ENCODE data around the gene EHD4. TPM values are rescaled to one million over a fixed set of nuclear protein-coding genes. Genes with fewer than 3 reads are reported as not detected.

The EHD4 gene
- polyA plus RNA-seq, 1 donor: 39.6 TPM

DNA sequence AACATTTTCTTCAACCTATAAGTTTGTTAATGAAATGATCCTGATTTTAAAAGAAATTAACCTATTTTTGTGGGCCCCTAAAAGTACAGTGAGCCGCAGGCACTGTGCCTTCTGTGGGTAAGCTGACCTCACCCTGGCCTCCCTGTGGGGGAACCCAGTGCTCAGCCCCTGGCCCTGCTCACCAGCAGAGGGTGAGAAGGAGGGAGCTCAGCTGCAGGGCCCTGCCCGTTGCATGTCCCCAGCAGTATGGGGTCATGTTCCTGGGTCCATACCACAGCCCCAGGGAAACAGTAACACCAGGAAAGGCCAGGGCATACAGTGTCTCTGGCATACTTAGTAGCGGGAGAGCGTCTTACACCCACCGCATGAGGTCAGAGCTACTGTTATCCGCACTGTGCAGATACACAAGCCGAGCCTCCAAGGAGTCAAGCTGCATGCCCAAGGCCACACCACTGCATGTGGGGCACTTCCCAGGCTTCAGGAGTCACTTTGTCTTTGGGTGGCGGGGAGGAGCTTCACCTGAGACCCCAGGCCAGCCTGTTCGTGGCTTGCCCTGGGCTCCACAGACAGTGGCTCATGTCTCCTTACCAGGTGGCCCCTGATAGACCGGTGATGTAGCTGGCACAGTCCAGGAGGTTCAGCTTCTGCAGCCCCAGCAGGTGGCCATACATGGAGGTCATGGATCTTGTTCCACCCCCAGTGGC, 22.6 kb upstream of the EHD4 start:
- DNase-seq (ENCODE audit: low read depth): no peak

DNA sequence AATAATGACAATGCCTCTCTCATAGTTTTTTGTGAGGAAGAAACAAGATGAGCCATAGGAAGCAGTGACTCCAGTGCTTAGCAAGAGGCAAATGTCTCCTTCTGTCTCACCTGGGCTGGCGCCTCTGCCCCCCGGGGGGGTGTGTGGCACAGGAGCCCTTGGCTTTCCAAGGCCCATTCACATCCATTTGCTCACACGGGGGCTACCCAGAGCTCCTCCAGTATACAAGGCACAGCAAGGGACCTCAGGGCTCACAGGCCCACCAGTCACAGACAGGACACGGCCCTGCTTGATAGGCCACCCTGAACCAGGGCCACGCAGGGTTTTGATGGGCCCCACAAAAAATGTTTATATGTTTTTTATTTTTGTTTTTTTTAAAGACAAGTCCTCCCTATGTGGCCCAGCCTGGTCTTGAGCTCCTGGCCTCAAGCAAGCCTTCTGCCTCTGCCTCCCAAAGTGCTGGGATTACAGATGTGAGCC, 21.9 kb upstream of the EHD4 start:
- DNase-seq (ENCODE audit: low read depth): no peak

DNA sequence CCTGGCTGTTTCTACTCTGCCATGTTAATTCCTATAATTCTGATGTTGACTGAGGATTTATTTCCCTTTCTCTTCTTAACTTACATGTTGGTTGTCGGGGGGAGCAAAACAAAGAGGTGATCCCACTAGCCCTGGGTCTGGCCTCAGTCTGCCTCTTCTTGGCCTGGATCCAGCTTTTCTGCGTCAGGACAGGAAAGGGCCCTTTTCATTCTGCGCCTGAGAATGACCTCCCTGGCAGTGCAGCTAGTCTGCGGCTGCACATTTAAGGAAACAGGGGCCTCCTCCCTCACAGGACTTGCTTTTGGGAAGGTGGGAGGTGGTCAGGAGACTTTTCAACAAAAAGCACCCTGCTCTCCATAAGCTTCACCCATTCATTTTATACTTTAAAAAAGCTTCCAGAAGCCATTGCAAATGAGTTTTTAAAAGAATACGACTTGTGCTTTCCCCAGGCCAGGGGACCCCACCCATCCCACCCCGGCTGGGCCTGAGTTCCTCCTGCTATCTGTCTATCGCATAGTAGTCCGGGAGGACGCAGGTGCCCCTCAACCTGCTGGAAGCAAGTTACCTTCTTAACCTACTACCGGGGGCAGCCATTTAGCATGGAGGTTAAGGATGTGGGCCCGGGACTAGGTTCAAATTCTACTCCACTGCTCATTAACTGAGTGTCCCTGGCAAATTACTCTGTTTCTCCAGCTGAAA, 21.3 kb upstream of the EHD4 start:
- DNase-seq (ENCODE audit: low read depth): no peak

DNA sequence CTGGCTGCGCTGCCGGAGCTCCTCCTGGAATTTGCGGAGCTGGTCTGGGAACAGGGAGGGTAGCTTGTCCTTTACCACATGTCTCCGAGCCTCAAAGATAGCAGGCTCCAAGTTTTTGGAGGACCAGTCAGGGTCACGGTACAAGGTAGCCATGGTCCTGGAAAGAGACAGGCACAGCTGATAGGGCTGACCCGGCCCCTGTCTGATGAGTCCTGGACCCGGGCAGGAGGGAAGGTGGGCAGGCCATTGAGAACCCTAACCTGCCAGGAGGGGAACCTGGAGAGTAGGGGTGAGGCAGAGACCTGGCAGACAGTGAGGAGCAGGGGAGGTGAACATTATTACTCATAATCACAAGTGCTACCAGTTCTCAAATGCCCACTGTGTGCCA, 20.4 kb upstream of the EHD4 start:
- no peak for DNase-seq (ENCODE audit: low read depth)

DNA sequence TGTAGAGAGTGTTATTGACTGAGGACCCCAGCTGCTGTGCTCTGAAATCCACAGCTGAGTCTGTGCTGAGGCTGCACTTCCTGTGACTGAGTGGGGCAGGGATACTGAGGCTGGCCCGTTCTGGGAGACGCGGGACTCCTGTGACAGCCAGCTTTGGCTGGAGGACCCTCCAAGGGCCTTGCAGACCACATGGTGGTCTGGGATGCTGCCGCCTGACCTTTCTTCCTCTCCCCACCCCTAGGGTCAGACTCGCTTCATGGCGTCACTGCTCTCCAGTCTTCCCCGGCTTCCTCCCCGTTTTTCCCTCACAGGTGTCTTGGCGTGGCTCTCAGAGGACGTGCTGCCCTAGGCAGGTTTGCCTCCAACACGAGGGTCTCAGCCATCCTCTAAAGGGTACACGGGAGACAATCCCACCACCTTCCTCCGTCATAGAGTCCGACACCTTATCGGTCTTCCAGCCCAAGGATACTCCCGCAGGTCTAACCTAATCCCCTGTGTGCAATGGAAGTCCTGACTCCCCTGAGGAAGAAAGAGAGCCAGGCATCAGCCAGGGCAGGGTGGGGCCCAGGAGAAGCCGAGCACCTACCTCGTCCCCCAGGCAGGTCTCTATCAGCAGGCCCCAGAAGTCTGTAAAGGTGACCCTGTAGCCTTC, 19.9 kb upstream of the EHD4 start:
- no peak for DNase-seq (ENCODE audit: low read depth)

DNA sequence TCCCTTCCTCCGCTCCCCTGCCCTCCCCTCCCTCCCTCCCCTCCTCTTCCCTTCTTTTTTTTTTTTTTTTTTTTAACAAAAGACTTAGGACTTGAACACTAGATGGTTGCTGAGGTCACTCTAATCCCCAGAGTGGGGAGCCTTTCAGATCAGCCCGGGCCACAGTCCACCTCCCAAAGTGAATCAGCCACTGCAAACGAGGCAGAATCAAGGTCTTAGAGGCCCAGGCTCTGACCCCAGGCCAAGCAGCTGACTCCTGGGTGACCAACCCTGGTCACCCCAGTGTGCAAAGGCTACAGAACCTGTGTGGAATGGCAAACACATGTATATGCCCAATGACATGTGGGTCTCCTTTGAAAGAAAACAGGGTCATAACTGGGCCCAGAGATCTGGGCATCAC, 18.3 kb upstream of the EHD4 start:
- DNase-seq (ENCODE audit: low read depth): no peak

DNA sequence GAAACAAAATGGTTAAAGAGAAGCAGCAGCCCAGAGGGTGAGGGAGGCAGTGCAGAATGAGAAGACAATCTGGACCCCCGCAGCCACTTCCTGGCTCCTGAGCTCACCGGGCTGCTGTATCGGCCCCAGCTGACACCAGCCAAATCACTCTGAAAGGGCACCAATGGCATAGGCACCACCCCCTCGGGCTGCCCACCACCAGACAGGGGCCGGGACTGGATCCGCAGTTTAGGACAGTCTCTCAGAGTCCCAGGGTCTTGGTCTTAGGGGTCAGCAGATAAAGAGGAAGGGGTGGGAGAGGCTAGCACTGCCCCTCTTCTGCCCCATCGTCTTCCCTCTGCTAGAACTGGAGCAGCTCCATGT, 17.9 kb upstream of the EHD4 start:
- DNase-seq (ENCODE audit: low read depth): no peak

DNA sequence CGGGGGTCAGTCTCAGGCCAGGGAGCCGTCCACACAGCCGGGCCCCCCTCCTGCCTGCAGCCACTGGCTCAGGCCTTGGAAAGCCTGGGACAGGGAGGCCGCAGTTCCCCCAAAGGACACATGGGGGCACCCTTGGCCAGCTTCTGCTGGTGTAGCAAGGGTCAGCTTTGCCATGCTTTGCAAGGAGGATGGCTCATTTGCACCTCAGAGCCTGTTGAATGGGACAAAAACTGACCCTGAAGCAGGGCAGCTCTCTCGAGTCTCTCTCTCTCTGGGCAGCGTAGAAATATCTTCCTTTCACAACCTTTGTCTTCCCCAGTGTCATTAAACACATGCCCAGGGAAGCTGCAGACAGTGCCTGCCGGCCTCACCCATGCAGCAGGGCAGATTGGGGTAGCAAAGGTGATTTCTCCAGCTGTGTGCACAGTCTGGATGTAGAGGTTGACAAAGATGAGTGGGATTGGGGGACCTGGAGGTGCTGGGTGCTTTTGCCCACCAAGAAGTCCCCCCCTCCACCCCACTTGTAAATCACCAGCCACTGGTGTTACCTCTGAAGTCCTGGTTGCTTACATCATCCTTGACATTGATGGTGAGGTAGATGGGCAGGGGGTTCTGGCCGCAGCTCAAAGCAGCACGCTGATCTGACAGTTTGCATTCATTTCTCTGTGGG, 17.4 kb upstream of the EHD4 start:
- DNase-seq (ENCODE audit: low read depth): no peak

DNA sequence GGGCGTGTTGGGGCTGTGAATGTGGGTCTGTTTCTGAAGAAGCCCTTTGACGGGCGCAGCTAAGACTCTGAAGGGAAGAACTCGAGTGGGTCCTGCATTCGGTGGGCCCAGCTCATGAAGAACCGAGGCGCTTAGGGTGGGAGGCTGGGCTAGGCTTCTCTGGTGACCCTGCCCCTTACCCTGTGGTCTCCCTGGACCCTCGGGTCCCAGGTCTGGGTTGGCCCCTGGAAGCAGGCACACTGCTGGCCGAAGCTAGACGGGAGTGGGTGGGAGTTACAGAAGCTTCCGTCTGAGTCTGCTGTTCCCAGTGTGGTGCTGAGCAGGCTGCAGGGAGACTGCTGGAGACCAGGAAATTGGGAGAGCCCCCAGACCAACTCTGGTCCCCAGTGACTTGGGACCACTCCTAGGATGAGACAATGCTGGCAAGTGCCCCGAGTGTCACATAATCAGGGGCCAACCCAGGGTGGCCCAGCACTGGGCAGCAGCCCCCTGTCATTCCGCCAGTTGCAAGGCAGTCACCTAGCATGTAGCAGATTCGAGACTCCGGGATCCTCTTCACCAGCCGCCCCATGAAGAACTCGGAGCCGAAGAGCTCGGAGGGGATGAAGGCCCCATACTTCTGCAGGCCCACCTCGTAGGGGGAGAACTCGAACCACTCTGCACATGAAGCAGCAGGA, 16.7 kb upstream of the EHD4 start:
- no peak for DNase-seq (ENCODE audit: low read depth)

DNA sequence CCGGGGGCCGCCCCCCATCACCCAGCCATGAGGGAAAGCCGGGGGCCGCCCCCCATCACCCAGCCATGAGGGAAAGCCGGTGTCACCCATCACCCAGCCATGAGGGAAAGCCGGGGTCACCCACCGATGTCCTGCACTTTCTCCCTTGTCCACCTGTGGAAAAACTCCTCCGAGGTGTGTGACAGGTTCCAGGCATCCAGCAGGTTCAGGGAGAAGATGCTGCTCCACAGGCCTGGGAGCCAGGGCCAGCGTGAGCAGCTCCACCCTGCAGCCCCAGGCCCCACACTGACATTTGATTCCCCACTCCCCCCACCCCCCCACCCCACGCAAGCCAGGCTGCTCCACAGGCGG, 15.5 kb upstream of the EHD4 start:
- no peak for DNase-seq (ENCODE audit: low read depth)

DNA sequence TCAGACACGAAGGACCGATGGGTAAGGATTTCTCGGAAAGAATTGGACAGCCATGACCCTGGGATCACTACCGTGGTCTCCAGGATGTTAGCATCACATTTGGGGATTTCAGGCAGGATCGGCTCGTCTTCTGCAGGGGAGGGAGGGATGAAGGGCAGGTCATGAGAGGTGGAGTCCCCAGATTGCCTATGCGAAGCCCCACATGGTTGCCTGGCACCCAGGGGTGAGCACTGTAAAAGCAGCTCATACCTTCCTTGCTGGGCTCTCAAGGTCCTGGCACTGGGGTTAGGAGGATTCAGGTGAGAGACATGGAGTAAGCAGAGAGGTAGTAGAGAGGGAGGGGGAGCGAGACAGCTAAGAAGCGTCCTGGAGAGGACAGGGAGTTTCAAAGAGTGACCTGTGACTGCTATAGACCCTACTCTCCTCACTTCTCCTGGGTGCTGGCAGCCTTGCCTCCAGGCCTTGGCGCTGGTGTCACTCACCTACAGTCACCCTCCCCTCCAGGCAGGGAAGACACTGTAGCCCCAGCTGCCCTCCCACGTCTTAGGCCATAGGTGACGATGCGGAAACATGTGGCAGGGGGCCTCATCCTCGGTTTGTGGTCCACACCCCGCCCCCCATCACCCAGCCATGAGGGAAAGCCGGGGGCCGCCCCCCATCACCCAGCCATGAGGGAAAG, 15.0 kb upstream of the EHD4 start:
- no peak for DNase-seq (ENCODE audit: low read depth)

DNA sequence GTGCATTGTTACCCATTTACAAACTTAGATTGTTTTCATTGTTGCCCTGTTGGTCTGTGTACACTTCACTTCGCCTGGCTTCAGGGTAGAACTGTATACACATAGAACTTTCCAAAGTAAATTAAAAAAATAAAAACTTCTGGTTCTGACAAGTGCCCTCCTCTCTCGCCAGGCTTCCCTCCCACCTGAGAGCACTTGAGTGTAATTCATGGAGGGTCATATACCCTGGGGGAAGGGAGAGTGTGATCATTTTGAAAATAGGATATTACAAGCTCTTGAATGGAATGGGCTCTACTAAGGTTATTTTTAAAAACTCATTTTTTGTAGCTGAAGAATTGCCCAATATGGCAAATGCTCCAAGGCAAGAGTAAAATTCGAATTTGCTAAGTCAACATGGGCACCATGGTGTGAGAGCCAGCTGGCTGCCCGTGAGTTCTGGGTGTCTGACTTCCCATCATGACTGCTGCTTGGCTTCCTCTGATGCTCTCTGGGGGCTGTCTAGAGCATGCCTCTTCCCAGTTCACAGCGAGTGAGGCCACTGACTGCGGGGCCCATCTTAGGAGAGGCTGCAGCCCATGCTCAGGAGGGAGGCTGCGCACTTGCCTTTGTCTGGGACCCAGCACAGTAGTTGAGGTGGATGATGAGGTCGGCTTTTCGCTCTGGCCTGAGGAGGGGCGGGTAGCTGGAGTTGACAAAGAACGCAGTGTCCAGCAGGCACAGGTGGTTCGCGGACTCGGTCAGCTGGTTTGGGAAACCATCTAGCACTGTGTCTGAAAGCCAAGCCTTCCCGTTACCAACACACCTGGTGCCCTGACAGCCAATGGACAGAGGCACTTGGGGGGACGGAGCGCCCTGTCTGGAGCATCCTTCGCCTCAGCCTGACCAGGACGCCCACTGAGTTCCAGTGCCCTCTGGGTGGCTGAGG, 13.1 kb upstream of the EHD4 start:
- no peak for DNase-seq (ENCODE audit: low read depth)

DNA sequence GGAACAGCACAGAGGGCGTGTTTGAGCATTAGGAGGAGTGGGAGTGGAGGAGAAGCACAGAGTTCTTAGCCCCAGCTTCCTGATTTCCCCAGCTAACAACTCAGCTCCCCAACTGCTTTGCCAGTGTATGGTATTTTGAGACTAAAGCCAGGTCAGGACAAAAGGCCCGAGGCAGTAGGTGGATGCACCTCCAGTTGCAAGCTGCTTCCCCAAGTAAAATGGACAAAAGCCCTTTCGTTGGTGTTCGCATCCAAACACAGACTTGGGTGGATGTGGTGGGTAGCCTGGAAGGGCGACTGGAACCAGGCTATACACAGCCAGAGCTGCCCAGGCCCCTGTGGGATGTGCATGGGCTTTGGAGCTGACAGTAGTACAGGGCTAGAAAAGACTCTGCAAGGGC, 12.3 kb upstream of the EHD4 start:
- no peak for DNase-seq (ENCODE audit: low read depth)

DNA sequence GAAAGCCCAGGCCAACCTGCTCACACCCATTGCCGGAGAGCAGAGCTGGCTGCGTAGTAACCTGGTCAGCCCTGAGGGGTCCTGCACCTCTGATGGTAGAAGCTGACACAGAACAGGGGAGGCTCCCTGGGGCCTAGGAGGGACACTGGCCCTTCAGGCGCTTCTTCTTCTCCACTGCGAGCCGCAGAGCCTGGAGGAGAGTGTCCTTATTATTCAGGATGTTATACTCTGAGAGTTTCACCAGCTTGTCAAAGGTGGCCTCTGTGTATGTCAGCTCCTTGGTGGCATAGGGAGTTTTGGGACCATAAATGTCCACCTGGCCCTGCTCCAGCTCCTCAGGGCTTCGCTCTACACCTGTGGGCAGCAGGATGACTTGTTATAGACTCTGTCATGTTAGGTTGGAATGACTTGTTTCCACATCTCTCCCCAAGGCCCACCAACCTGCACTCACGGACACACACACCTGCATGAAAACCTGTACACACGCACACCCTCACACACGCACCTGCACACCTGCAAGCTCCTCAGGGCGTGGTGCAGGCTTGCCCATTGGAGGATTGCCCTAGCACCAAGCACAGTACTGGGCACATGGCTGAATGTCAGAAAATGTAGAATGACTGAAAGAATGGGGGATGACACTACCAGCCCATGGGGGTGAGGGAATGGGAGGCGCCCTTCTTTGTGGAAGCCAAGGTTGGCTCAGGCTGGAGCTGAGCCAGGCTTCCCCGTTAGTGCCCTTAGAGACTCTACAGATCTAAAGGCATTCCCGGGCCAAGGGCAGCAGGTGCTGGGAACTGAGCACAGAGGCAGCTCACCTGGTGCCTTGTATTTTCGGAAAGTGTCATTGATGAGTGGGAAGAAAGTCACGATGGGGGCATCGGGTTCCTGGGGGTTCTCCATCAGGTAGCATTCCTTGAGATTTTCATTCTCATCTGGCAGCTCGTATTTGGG, 11.5 kb upstream of the EHD4 start:
- no peak for DNase-seq (ENCODE audit: low read depth)

DNA sequence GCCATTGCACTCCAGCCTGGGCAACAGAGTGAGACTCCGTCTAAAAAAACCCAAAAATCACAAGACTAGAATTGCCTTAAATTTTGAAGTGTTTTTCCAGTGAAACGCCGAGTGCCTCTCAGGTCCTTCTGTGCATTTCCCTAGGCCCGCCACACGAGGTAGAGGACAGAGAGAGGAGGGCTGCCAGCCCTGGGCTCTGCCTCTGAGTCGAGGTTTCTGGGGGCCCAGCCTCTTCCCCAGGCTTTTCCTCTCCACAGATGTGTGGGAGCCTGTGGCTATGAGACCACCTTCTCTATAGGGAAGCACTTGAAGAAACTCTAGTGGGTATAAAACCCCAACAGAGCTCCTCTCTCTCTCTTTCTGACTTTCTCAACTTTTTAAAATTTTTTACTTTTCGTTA, 10.9 kb upstream of the EHD4 start:
- no peak for DNase-seq (ENCODE audit: low read depth)

DNA sequence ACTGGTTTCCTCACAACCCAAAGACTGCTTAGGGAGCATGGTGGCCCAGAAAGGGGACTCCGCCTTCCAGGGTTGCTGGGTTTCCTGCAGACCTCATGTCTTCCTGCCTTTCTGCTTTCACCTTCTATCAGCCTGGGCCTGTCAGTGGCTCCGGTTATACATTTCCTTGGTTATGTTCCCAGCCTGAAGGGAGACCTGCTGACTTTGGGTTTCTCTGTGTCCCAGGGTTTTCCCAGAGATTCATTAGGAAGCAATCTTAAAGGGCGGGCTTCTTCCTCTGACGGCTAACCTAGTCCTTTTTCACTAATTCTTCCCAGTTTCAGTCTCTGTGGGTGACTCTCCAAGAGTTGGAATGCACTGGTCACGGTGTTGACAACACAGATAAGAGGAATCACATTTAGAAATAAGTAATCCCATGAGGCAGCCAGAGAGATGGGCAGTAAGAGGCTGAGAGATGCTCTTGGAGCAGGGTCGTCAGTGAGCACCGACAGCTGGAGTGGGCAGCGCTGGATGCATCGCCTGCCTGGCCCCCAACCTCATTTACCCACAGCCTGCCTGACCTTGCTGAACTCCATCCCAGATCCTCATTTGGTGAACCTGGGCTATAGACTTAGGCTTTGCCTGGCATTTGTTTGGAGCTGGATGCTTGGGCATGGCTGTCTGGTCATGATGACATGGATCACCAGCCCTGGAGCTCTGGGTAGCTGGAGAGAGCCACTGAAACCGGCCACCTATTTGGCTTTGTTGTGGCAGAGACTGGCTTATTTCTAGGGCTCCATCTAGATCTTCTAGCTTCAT, 10.0 kb upstream of the EHD4 start:
- no peak for DNase-seq (ENCODE audit: low read depth)

DNA sequence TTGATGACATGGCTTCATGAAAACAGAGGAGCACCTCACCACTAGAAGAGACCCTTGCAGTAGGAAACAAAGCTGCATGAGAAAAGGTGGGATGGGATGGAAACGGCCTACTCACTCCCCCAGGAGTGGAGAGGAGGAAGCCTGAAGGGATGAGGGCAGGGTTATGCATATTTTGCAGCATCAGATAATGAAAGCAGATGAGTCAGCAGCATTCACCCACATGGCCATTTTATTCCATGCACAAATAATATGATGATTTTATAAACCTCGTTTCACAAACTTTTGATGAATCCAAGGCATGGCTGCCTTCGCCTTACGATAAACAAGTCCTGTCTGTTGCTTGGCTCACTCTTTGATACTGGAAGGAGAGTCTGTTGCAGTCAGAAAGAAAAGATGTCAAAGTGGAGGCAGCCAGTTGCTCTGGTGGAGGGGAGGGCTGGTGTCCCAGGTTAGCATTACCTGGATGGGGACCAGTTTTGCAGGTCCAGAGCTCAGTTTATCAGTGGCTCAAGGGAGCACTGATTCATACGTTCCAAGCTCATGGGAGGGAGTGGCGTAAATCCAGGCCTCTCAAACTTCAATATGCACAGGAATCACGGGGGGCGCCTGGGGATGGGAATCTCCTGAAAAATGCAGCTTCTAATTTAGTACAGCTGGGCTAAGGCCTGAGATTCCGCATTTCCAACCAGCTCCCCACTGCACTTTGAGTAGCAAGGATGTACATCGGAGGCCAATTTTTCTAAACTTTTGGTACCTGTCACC, 9.2 kb upstream of the EHD4 start:
- no peak for DNase-seq (ENCODE audit: low read depth)

All from forelimb muscle (tissue), 1 donor.